ENCODE measurements around the gene OR5AU1. TPM values are rescaled to one million over a fixed set of nuclear protein-coding genes. Genes with fewer than 3 reads are reported as not detected.

The OR5AU1 gene
- total RNA-seq, 1 experiment from 2014 or later, result not detected

- Histone ChIP-seq H4K20me1 (ENCODE audit: insufficient read depth) (no peaks in the 10 kb centered on the region), H3K9me2 (ENCODE audit: insufficient read depth) (no peaks in the 10 kb centered on the region), H3K36me3 (ENCODE audit: control insufficient read depth in 1 of 2, insufficient read depth in 2 of 2, low read length in 2 of 2) (no peaks in the 10 kb centered on the region), H3K4me2 (ENCODE audit: low read length) (no peak overlapping the region), H2AFZ (ENCODE audit: low read depth, low read length, poor library complexity, severe bottlenecking) (no peak overlapping the region), H3K27me3 (ENCODE audit: insufficient read depth, low read length) (no peaks in the 10 kb centered on the region), H3K9ac (ENCODE audit: low read length) (no peak overlapping the region), H3K4me3 (replicated peaks in 1 of 2; ENCODE audit: low read depth in 1 of 2, low read length in 2 of 2) (no peak overlapping the region), H3K4me1 (ENCODE audit: control insufficient read depth in 1 of 2, insufficient read depth in 2 of 2, low read length in 2 of 2) (no peaks in the 10 kb centered on the region), H3K27ac (ENCODE audit: low read depth, low read length) (no peak overlapping the region), H3K79me2 (ENCODE audit: insufficient read depth, low read length) (no peaks in the 10 kb centered on the region), H3K9me3 (ENCODE audit: control insufficient read depth in 1 of 2, insufficient read depth in 1 of 2, low read depth in 1 of 2, low read length in 2 of 2) (no peaks in the 10 kb centered on the region)
- ChIA-PET POLR2A (no interaction called here), RAD21 (ENCODE audit: low non-redundant PET in 1 of 2, low total read pairs in 2 of 2, uncharacterized antibody in 2 of 2, unreplicated experiment in 2 of 2) (no interaction called here), CTCF (interaction anchor here (1.2 to 1.6 kb wide), 2 partner anchors 10 to 65 kb away, joined by 3 to 5 read pairs; no protein-coding TSS in a partner anchor)
- ATAC-seq (no peak), DNase-seq (ENCODE audit: low read depth, low spot score) (no peak)
- TF ChIP-seq REST (IDR thresholded peaks at IDR 0.05; ENCODE audit: low read depth), result no peak
- TF ChIP-seq SRF (IDR thresholded peaks at IDR 0.05; ENCODE audit: low read depth), result no peak
- BruUV-seq (replicated peaks), result no TSS peak
- intact Hi-C loops (cut with micrococcal nuclease), result no loop called here
These were observed 22.0 kb downstream of the OR5AU1 start for GRCh38 chr14:21133901-21134300.

DNA sequence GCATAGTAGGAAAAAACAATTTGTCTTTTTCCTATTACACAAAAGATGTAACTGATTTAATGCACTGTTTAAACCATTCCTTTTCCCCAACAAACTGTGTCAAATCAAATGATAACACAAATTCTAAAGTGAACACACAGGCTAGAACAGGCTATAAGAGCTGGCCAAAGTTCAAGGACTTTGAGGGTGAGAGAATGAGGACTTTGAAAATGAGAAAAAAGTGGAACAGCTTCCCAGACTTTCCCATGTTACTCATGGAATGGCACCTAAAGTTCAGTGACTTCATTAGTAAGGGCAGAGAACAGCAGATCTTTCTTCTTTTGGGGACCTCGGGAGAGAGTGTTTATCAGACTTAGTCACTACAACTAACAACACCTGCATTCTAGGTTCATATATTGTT, 32.4 kb downstream of the OR5AU1 start:
- CTCF ChIA-PET, result interaction anchor here (0.9 to 1.3 kb wide), 2 partner anchors 11 to 13 kb away, joined by 3 read pairs; no protein-coding TSS in a partner anchor
- RAD21 ChIA-PET (ENCODE audit: low non-redundant PET in 1 of 2, low total read pairs in 2 of 2, uncharacterized antibody in 2 of 2, unreplicated experiment in 2 of 2), result no interaction called here
- H4K20me1 ChIP-seq (ENCODE audit: insufficient read depth), result no peaks in the 10 kb centered on the region
- TF ChIP-seq RAD21 (IDR thresholded peaks at IDR 0.05; ENCODE audit: low read depth) (no peak), POLR2A (IDR thresholded peaks at IDR 0.05; ENCODE audit: borderline replicate concordance, extremely low read depth, insufficient read depth, insufficient read length) (no peak), SRF (IDR thresholded peaks at IDR 0.05; ENCODE audit: low read depth) (no peak), ZNF274 (IDR thresholded peaks at IDR 0.05; ENCODE audit: low read depth, low read length) (no peak), EZH2 (IDR thresholded peaks at IDR 0.05) (no peak), JUND (IDR thresholded peaks at IDR 0.05) (no peak), SIN3A (IDR thresholded peaks at IDR 0.05; ENCODE audit: low read depth) (no peak), ZFX (IDR thresholded peaks at IDR 0.05) (no peak), REST (IDR thresholded peaks at IDR 0.05; ENCODE audit: low read depth) (no peak), SP1 (IDR thresholded peaks at IDR 0.05; ENCODE audit: low read depth) (no peak)
- TF ChIP-seq, protein P1, sequence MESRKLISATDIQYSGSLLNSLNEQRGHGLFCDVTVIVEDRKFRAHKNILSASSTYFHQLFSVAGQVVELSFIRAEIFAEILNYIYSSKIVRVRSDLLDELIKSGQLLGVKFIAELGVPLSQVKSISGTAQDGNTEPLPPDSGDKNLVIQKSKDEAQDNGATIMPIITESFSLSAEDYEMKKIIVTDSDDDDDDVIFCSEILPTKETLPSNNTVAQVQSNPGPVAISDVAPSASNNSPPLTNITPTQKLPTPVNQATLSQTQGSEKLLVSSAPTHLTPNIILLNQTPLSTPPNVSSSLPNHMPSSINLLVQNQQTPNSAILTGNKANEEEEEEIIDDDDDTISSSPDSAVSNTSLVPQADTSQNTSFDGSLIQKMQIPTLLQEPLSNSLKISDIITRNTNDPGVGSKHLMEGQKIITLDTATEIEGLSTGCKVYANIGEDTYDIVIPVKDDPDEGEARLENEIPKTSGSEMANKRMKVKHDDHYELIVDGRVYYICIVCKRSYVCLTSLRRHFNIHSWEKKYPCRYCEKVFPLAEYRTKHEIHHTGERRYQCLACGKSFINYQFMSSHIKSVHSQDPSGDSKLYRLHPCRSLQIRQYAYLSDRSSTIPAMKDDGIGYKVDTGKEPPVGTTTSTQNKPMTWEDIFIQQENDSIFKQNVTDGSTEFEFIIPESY (IDR thresholded peaks at IDR 0.05; ENCODE audit: extremely low read depth, insufficient replicate concordance, low read length), result no peak
- TF ChIP-seq, protein P2, sequence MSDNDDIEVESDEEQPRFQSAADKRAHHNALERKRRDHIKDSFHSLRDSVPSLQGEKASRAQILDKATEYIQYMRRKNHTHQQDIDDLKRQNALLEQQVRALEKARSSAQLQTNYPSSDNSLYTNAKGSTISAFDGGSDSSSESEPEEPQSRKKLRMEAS (IDR thresholded peaks at IDR 0.05), result no peak

More for the DNA sequence above, 32.4 kb downstream of the OR5AU1 start:
- POLR2A ChIA-PET, result no interaction called here
- Histone ChIP-seq H3K9ac (ENCODE audit: low read length) (no peak overlapping the region), H2AFZ (ENCODE audit: low read depth, low read length, poor library complexity, severe bottlenecking) (no peak overlapping the region), H3K27me3 (ENCODE audit: insufficient read depth, low read length) (no peaks in the 10 kb centered on the region), H3K36me3 (ENCODE audit: control insufficient read depth in 1 of 2, insufficient read depth in 2 of 2, low read length in 2 of 2) (no peaks in the 10 kb centered on the region), H3K4me1 (ENCODE audit: control insufficient read depth in 1 of 2, insufficient read depth in 2 of 2, low read length in 2 of 2) (no peaks in the 10 kb centered on the region), H3K9me2 (ENCODE audit: insufficient read depth) (no peaks in the 10 kb centered on the region), H3K4me2 (ENCODE audit: low read length) (no peak overlapping the region), H3K4me3 (replicated peaks in 1 of 2; ENCODE audit: low read depth in 1 of 2, low read length in 2 of 2) (no peak overlapping the region), H3K9me3 (ENCODE audit: control insufficient read depth in 1 of 2, insufficient read depth in 1 of 2, low read depth in 1 of 2, low read length in 2 of 2) (no peaks in the 10 kb centered on the region), H3K27ac (ENCODE audit: low read depth, low read length) (no peak overlapping the region), H3K79me2 (ENCODE audit: insufficient read depth, low read length) (no peaks in the 10 kb centered on the region)
- ATAC-seq (no peak), DNase-seq (ENCODE audit: low read depth, low spot score) (no peak)
- intact Hi-C loops (cut with micrococcal nuclease), result no loop called here
- no TSS peak for BruUV-seq (replicated peaks)

Data from HCT116 (cell line).